Brain microvascular endothelial cell (primary cell): ENCODE data around the gene IGFBP7.

Source experiments
- DNase-seq: peaks from one replicate; pipeline ENCODE4 v3.0.0-alpha.2; 2020
- H3K27ac ChIP-seq: fragments of 250-450 bp; sonication (Bioruptor Pico); 2 replicates; pipeline ENCODE4 v1.5.1; 2020; ENCODE audit warnings: mild to moderate bottlenecking, moderate library complexity
- H3K27me3 ChIP-seq: fragments of 250-450 bp; sonication (Bioruptor Pico); replicated peaks from 2 replicates; pipeline ENCODE4 v1.5.1; 2020; ENCODE audit warnings: mild to moderate bottlenecking
- H3K36me3 ChIP-seq: fragments of 250-450 bp; sonication (Bioruptor Pico); replicated peaks from 2 replicates; pipeline ENCODE4 v1.5.1; 2020; ENCODE audit warnings: mild to moderate bottlenecking
- H3K4me3 ChIP-seq: 2 replicates; pipeline ENCODE4 v1.5.1; 2011; ENCODE audit warnings: low read depth, mild to moderate bottlenecking, control low read depth, low read length, moderate library complexity
- CTCF ChIP-seq: IDR thresholded peaks from 2 replicates; pipeline ENCODE4 v1.5.1; 2011; ENCODE audit warnings: low read depth, mild to moderate bottlenecking, moderate library complexity, low read length, control low read depth, inconsistent platforms; ENCODE audit errors: missing control alignments
- in situ Hi-C: cut with HindIII; loops from 2 replicates; pipeline ENCODE4 v1.10.0; 2017; ENCODE audit warnings: low sequenced_read_pairs, low pct_ligation_motif_present

The IGFBP7 gene

GRCh38 chr4:57139783-57140182, 29.6 kb upstream of the IGFBP7 start:
- H3K36me3 ChIP-seq = no peaks in the 10 kb centered on the region
- in situ Hi-C loops = no loop called here
- H3K4me3 ChIP-seq = no peak overlapping the region
- no peak overlapping the region for H3K27ac ChIP-seq
- no peak for DNase-seq
- no peaks in the 10 kb centered on the region for H3K27me3 ChIP-seq
- no peak for TF ChIP-seq CTCF

GRCh38 chr4:57137261-57137660, 27.1 kb upstream of the IGFBP7 start:
- Histone ChIP-seq H3K4me3 (no peak overlapping the region), H3K36me3 (no peaks in the 10 kb centered on the region), H3K27me3 (no peaks in the 10 kb centered on the region), H3K27ac (peak overlapping the region; percentile 0)
- in situ Hi-C loops = no loop called here
- TF ChIP-seq CTCF = no peak
- DNase-seq = no peak

GRCh38 chr4:57136281-57136680, 26.1 kb upstream of the IGFBP7 start:
- peak overlapping the region; percentile 65 for H3K27ac ChIP-seq
- no peak overlapping the region for H3K4me3 ChIP-seq
- in situ Hi-C loops = no loop called here
- H3K36me3 ChIP-seq = no peaks in the 10 kb centered on the region
- no peak for TF ChIP-seq CTCF
- H3K27me3 ChIP-seq = no peaks in the 10 kb centered on the region
- DNase-seq = peak; percentile 72

GRCh38 chr4:57132743-57133137, 22.6 kb upstream of the IGFBP7 start:
- H3K27ac ChIP-seq = no peak overlapping the region
- H3K36me3 ChIP-seq = no peaks in the 10 kb centered on the region
- in situ Hi-C loops = no loop called here
- no peak for TF ChIP-seq CTCF
- H3K27me3 ChIP-seq = no peaks in the 10 kb centered on the region
- no peak overlapping the region for H3K4me3 ChIP-seq
- DNase-seq = no peak

- in situ Hi-C loops = no loop called here
Measured at GRCh38 chr4:57131849-57132742, 21.9 kb upstream of the IGFBP7 start.

More at GRCh38 chr4:57131849-57132742, 21.9 kb upstream of the IGFBP7 start:
- H3K27ac ChIP-seq = no peak overlapping the region
- no peaks in the 10 kb centered on the region for H3K27me3 ChIP-seq
- no peak overlapping the region for H3K4me3 ChIP-seq
- TF ChIP-seq CTCF = no peak
- no peak for DNase-seq
- H3K36me3 ChIP-seq = no peaks in the 10 kb centered on the region
